Measurements from ENCODE around the gene C13orf46.
A peak's percentile ranks its signal among the peaks of the same experiment; 100 is the strongest.
"Not testable (repeated sequence)": the region's sequence is repeated elsewhere in the genome, so short reads cannot be mapped to it uniquely, and the experiment has no call there.

The C13orf46 gene

GRCh38 chr13:113923376-113924063, 50.4 kb downstream of the C13orf46 start:
- DNase-seq (ENCODE audit: low spot score) = peak; percentile 31

- peak; percentile 55 for DNase-seq (ENCODE audit: low spot score)
These were observed 51.3 kb downstream of the C13orf46 start for GRCh38 chr13:113922412-113923118.

- DNase-seq (ENCODE audit: low spot score) = no peak
These were observed 52.1 kb downstream of the C13orf46 start for GRCh38 chr13:113921763-113922162.

GRCh38 chr13:113920606-113921286, 53.1 kb downstream of the C13orf46 start:
- DNase-seq (ENCODE audit: low spot score) = peak; percentile 11

- peak; percentile 28 for DNase-seq (ENCODE audit: low spot score)
These were observed 53.9 kb downstream of the C13orf46 start for GRCh38 chr13:113919761-113920559.

GRCh38 chr13:113918981-113919701, 54.7 kb downstream of the C13orf46 start:
- DNase-seq (ENCODE audit: low spot score) = peak; percentile 58

GRCh38 chr13:113918580-113918979, 55.3 kb downstream of the C13orf46 start:
- DNase-seq (ENCODE audit: low spot score) = peak; percentile 37

- DNase-seq (ENCODE audit: low spot score) = peak; percentile 50
These were observed 56.1 kb downstream of the C13orf46 start for GRCh38 chr13:113917594-113918371.

- DNase-seq (ENCODE audit: low spot score) = peak; percentile 62
These were observed 56.8 kb downstream of the C13orf46 start for GRCh38 chr13:113917096-113917495.

- peak; percentile 17 for DNase-seq (ENCODE audit: low spot score)
These were observed 57.5 kb downstream of the C13orf46 start for GRCh38 chr13:113916330-113916815.

GRCh38 chr13:113915786-113916329, 58.0 kb downstream of the C13orf46 start:
- peak; percentile 45 for DNase-seq (ENCODE audit: low spot score)

- DNase-seq (ENCODE audit: low spot score) = peak; percentile 37
These were observed 58.7 kb downstream of the C13orf46 start for GRCh38 chr13:113915012-113915763.

- peak; percentile 46 for DNase-seq (ENCODE audit: low spot score)
These were observed 59.4 kb downstream of the C13orf46 start for GRCh38 chr13:113914333-113915011.

- peak; percentile 49 for DNase-seq (ENCODE audit: low spot score)
These were observed 60.0 kb downstream of the C13orf46 start for GRCh38 chr13:113913838-113914237.

- DNase-seq (ENCODE audit: low spot score) = not testable (repeated sequence)
These were observed 60.5 kb downstream of the C13orf46 start for GRCh38 chr13:113913408-113913807.

GRCh38 chr13:113912596-113912995, 61.3 kb downstream of the C13orf46 start:
- no peak for DNase-seq (ENCODE audit: low spot score)

- peak; percentile 52 for DNase-seq (ENCODE audit: low spot score)
These were observed 66.0 kb downstream of the C13orf46 start for GRCh38 chr13:113907635-113908617.
